H1 (cell line): ENCODE results near the gene ATG16L1. TPM values are rescaled to one million over a fixed set of nuclear protein-coding genes. Genes with fewer than 3 reads are reported as not detected.

Source experiments
- ATF3 ChIP-seq: IDR thresholded peaks from 2 replicates; pipeline ENCODE4 v1.6.1; 2011; ENCODE audit warnings: low read depth, mild to moderate bottlenecking, low read length; ENCODE audit not compliant: insufficient read depth
- CHD2 ChIP-seq: IDR thresholded peaks from 2 replicates; pipeline ENCODE4 v1.6.1; 2012; ENCODE audit warnings: low read length, improper control_type of control experiment
- CHD7 ChIP-seq: fragments of 300-600 bp; sonication (generic); IDR thresholded peaks from 2 replicates; pipeline ENCODE4 v1.7.1; 2012; ENCODE audit warnings: low read length, moderate library complexity, mild to moderate bottlenecking, inconsistent platforms; ENCODE audit not compliant: insufficient replicate concordance
- E2F6 ChIP-seq: IDR thresholded peaks from 2 replicates; pipeline ENCODE4 v1.6.1; 2012; ENCODE audit warnings: inconsistent platforms
- EZH2 ChIP-seq: fragments of 200-600 bp; sonication (generic); IDR thresholded peaks from 2 replicates; pipeline ENCODE4 v1.7.1; 2012; ENCODE audit warnings: low read depth, mild to moderate bottlenecking, moderate library complexity, low read length, inconsistent platforms; ENCODE audit not compliant: severe bottlenecking
- FOSL1 ChIP-seq: IDR thresholded peaks from 2 replicates; pipeline ENCODE4 v1.6.1; 2011; ENCODE audit warnings: mild to moderate bottlenecking, low read depth, low read length, moderate library complexity; ENCODE audit not compliant: insufficient read depth
- POLR2AphosphoS5 ChIP-seq: IDR thresholded peaks from 2 replicates; pipeline ENCODE4 v1.6.1; 2011; ENCODE audit warnings: low read depth, low read length
- RAD21 ChIP-seq, 2 experiments: IDR thresholded peaks in 1 of 2; conservative IDR thresholded peaks in 1 of 2; 2 replicates each; pipeline ENCODE4 v1.6.1; 2011; ENCODE audit warnings: low read depth in 2 of 2, low read length in 2 of 2, improper control_type of control experiment in 1 of 2, inconsistent platforms in 1 of 2, mild to moderate bottlenecking in 1 of 2, moderate library complexity in 1 of 2
- polyA plus RNA-seq, 7 experiments: library from polyadenylated mRNA; depleted of rRNA in 3 of 7; stranded (reverse) in 5 of 7; unstranded in 2 of 7; fragments of >200 nt in 5 of 7; fragments of 200-250 nt in 2 of 7; gene quantifications; 1 replicate in 5 of 7; 2 replicates in 1 of 7; 4 replicates in 1 of 7; pipeline versions ENCODE4 v1.2.1 to v1.2.3, GENCODE V29; 2011 to 2013; ENCODE audit warnings: missing spikeins in 2 of 7, mixed read lengths in 2 of 7
- total RNA-seq: library from RNA; stranded (reverse); fragmentation: NEBNext Ultra II Directional; extraction: Animal tissue kit (Norgen Biotek cat#: 25700); gene quantifications from 2 replicates; pipeline ENCODE4 v1.2.1, GENCODE V29; 2021

Gene ATG16L1
- total and polyA plus RNA-seq, 2 of the 8 experiments (the other 6 are each of a cell fraction or from before 2014, with no cell fraction given): 18.3 to 31.0 TPM

- TF ChIP-seq CHD7 (no peak), E2F6 (no peak), EZH2 (no peak), FOSL1 (no peak), CHD2 (no peak), POLR2AphosphoS5 (no peak), ATF3 (no peak), RAD21 (IDR thresholded peaks at IDR 0.05 in 1 of 2, conservative IDR thresholded peaks at IDR 0.05 in 1 of 2; ENCODE audit: low read depth in 2 of 2, low read length in 2 of 2) (no peak)
Observed at GRCh38 chr2:233236820-233237589, 14.5 kb upstream of the ATG16L1 start (continued).
